Stimulated activated CD4-positive, alpha-beta T cell treated with anti-CD3 and anti-CD28 coated beads, Interleukin-12 subunit alpha, Interleukin-12 subunit beta, amount 100 ng/mL, for 4 hours (primary cell): ENCODE data around the gene SPECC1.
"Not testable (repeated sequence)": the region's sequence is repeated elsewhere in the genome, so short reads cannot be mapped to it uniquely, and the experiment has no call there.

ENCODE experiments used
- DNase-seq: peaks from one replicate; pipeline ENCODE4 v3.0.0-alpha.2; 2020

Gene SPECC1

DNA sequence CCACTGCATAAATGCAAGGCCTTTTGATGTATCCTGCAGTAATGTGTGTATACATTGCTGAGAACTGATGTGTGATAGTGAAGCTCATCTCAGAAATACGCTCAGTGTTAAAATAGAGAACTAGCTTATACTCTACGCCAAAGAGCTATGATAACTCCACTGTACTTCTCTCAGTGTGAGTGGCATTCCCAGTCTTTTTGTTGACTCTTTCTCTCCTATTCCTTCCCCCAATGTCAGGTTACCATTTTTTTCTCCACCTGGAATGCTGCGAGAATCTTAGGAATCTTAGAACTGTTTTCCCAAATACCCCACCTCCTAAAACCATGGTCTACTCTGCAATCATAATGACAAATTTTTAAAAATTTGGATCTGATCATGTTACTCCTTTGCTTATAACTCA lies 342.2 kb downstream of the SPECC1 start:
- DNase-seq: not testable (repeated sequence)

DNA sequence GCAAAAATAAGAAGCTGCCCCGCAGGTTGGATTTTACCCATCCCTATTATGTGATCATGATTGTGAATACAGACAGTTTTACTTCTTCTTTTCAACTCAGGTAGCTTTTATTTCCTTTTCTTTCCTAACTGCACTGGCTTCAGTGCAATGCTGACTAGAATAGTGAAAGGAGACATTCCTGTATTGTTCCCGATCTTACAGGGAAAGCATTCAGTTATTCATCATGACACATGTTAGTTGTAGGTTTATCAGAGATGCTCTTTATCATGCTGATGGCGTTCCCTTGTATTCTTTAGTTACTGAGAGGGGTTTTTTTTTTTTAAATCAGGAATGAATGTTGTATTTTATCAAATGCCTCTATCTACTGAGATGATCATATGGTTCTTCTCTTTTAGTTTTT lies 343.4 kb downstream of the SPECC1 start:
- not testable (repeated sequence) for DNase-seq

DNA sequence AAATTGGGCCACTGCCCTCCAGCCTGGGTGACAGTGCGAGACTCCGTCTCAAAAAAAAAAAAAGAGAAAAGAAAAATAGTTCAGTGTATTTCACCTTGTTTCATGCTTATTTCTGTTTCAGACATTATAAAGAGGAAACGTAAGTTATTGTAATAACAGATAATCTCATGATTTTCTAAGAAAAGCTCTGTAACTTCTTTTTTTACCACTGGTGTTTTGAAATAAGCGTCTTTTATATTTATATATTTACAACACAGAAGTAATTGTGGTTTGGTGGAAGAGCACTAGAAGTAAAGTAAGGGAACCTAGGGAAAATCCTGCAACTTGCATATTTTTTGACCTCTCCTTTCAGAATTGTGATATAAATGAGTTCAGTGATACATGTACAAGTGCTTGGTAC lies 354.7 kb downstream of the SPECC1 start:
- not testable (repeated sequence) for DNase-seq
